ENCODE data around the gene RASGEF1C. TPM values are rescaled to one million over a fixed set of nuclear protein-coding genes. Genes with fewer than 3 reads are reported as not detected.

Gene RASGEF1C
- total RNA-seq, 1 donor from 2014 or later: 0.13 TPM

- no peaks in the 10 kb centered on the region for H3K36me3 ChIP-seq (ENCODE audit: control insufficient read depth, insufficient read depth, low read length)
- H3K4me3 ChIP-seq (ENCODE audit: low read depth, low read length): no peak overlapping the region
- no peak for TF ChIP-seq CTCF (IDR thresholded peaks at IDR 0.05; ENCODE audit: insufficient read depth, low read length, poor library complexity, severe bottlenecking)
- DNase-seq (ENCODE audit: low read depth): no peak
- peaks cover 2% of the 10 kb centered on the region for H3K27me3 ChIP-seq (ENCODE audit: control insufficient read depth, insufficient read depth, low read length)
Measured at GRCh38 chr5:180172447-180173197, 36.4 kb downstream of the RASGEF1C start.

GRCh38 chr5:180171568-180172094 is 37.4 kb downstream of the RASGEF1C start:
- Histone ChIP-seq H3K27me3 (ENCODE audit: control insufficient read depth, insufficient read depth, low read length) (peaks cover 2% of the 10 kb centered on the region), H3K36me3 (ENCODE audit: control insufficient read depth, insufficient read depth, low read length) (no peaks in the 10 kb centered on the region), H3K4me3 (ENCODE audit: low read depth, low read length) (no peak overlapping the region)
- TF ChIP-seq CTCF (IDR thresholded peaks at IDR 0.05; ENCODE audit: insufficient read depth, low read length, poor library complexity, severe bottlenecking): no peak
- DNase-seq (ENCODE audit: low read depth): no peak

- no peaks in the 10 kb centered on the region for H3K36me3 ChIP-seq (ENCODE audit: control insufficient read depth, insufficient read depth, low read length)
- H3K4me3 ChIP-seq (ENCODE audit: low read depth, low read length): no peak overlapping the region
- no peak for TF ChIP-seq CTCF (IDR thresholded peaks at IDR 0.05; ENCODE audit: insufficient read depth, low read length, poor library complexity, severe bottlenecking)
- no peak for DNase-seq (ENCODE audit: low read depth)
- H3K27me3 ChIP-seq (ENCODE audit: control insufficient read depth, insufficient read depth, low read length): peaks cover 2% of the 10 kb centered on the region
Measured at GRCh38 chr5:180170810-180171567, 38.0 kb downstream of the RASGEF1C start.

- no peak for DNase-seq (ENCODE audit: low read depth)
- Histone ChIP-seq H3K4me3 (ENCODE audit: low read depth, low read length) (no peak overlapping the region), H3K36me3 (ENCODE audit: control insufficient read depth, insufficient read depth, low read length) (no peaks in the 10 kb centered on the region), H3K27me3 (ENCODE audit: control insufficient read depth, insufficient read depth, low read length) (peaks cover 2% of the 10 kb centered on the region)
- no peak for TF ChIP-seq CTCF (IDR thresholded peaks at IDR 0.05; ENCODE audit: insufficient read depth, low read length, poor library complexity, severe bottlenecking)
Measured at GRCh38 chr5:180170106-180170809, 38.8 kb downstream of the RASGEF1C start.

- TF ChIP-seq CTCF (IDR thresholded peaks at IDR 0.05; ENCODE audit: insufficient read depth, low read length, poor library complexity, severe bottlenecking): no peak
- no peak for DNase-seq (ENCODE audit: low read depth)
Measured at GRCh38 chr5:180169248-180170105, 39.5 kb downstream of the RASGEF1C start.

More at GRCh38 chr5:180169248-180170105, 39.5 kb downstream of the RASGEF1C start:
- Histone ChIP-seq H3K36me3 (ENCODE audit: control insufficient read depth, insufficient read depth, low read length) (no peaks in the 10 kb centered on the region), H3K27me3 (ENCODE audit: control insufficient read depth, insufficient read depth, low read length) (peaks cover 2% of the 10 kb centered on the region), H3K4me3 (ENCODE audit: low read depth, low read length) (no peak overlapping the region)

All from kidney epithelial cell (primary cell).